ENCODE measurements around the gene TBC1D22A.

TBC1D22A gene

DNA sequence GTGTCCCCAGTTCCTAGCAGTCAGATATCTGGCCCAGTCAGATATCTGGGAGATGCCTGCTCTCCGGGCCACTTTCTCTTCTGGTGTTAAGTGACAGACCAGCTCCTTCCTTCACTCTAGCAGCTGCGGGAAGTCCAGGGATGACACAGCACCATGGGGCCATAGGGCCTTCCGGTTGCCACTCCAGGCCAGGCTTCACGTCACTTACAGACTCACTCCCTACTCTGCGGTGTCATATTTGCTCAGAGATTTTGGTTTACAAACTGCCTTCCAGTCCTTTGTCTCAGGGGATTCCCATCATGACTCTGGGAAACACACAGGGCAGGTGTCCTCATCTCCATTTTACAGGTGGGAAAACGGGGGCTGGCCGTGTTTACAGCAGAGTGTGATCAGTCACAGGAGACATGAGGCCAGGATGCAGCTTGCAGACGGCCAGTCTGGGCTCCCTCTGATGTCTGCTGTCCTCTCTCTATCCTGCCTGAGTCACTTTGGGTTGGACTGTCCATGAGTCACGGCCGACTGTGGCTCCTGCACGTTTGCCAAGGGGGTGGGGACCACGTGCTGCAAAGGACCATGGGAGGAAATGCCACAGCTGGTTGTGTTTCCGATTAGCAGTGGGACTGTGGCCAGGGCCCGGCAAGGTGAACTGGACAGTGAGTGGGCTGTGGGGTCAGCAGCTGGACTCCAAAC lies 8.2 kb upstream of the TBC1D22A start:
- DNase-seq, result peak; percentile 89 to 96

DNA sequence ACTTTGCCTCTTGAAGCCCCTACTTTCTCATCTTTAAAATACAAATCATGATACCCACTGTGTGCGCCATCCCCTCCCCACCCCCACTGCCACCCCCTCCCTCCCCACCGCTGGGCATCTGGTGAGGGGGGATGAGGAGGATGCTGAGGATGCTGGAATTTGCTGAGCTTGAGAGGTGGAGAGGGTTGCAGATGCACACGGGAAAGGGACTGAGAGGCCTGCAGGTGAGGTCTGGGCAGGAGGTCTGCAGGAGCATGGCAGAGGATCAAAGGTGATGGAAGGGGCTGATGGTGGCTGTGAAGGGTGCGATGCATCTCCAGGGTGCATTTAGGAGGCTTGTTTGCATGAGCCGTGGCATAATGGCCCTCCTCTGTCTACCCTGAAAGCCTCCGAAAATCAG lies 7.6 kb upstream of the TBC1D22A start:
- DNase-seq, result no peak

DNA sequence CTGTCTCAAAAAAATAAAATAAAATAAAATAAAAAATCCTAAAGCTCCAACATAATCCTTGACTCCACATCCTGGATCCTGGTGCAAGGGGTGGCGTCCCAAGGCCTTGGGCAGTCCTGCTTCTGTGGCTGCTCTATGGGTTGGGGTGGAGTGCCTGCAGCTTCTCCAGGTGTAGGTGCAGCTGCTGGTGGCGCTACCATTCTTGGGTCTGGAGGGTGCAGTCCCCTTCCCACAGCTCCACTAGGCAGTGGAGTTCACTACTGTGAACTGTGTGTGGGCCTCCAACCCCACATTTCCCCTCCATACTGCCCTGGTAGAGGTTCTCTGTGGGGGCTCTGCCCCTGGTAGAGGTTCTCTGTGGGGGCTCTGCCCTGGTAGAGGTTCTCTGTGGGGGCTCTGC lies 6.9 kb upstream of the TBC1D22A start:
- no peak for DNase-seq

DNA sequence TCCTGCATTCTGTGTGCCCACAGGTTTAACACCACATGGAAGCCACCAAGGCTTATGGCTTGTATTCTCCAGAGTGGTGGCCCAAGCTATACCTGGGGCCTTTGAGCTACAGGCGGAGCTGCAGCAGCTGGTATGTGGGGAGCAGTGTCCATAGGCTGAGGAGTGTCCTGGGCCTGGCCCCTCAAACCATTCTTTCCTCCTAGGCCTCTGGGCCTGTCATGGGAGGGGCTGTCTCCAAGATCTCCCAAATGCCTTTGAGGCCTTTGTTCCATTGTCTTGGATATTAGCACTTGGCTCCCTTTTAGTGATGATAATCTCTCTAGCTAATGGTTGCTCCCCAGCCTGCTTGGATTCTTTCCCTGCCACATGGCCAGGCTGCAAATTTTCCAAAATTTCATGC lies 6.4 kb upstream of the TBC1D22A start:
- DNase-seq, result no peak

DNA sequence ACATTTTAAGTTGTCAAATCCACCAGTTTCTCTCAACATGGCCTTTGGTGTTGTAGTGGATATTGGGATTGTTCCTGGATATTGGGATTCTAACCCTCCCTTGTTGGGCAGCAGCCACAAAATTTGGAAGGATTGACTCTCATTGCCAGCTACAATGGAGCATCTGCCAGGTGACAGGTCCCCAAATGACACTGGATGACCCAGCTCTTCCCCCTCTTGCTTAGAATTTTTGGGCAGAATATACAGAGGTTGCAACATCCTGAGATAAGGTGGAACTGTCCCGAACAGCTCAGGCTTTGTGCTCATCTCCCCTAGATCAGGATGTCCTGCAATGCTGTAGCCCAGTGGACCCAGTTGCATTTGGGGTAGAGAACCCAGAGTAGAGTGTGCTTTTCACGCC lies 5.3 kb upstream of the TBC1D22A start:
- DNase-seq, result no peak

DNA sequence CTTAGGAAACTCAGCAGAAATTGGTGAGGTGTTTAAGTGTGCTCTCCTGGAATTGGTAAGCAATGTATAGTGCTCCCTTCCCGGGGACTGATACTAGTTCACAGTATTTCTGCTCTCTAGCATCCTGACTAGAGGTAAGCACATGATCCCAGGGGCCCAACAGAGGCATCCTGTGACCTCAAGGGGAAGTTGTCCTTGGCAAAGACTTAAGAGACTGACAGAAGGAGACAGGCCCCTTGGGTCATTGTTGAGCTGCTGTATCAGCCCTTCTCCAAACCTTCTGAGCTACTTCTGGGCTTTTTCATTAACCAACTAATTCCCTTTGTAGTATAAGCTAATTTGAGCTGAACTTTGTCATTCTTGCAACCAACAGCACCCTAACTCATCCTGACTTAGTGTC lies 4.3 kb upstream of the TBC1D22A start:
- DNase-seq, result no peak

DNA sequence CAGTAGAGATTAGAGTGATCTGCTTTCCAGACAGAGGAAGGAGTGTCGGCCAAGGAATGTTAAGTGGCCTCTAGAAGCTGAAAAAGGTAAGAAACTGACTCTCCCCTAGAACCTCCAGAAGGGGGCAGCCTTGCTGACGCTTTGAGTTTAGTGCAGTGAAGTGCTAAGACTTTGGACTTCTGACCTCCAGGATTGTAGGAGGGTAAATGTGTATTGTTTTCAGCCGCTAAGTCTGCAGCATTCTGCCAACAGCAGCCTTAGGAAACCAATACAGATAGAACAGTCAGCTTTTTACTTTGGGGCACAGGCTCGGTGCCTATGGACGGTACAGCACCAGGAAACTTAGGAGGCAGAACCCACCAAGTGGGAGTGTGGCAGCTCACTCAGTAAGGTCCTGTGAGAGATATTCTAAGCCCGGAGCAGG lies 3.6 kb upstream of the TBC1D22A start:
- peak in 1 of 2 experiments; percentile 46 for DNase-seq

DNA sequence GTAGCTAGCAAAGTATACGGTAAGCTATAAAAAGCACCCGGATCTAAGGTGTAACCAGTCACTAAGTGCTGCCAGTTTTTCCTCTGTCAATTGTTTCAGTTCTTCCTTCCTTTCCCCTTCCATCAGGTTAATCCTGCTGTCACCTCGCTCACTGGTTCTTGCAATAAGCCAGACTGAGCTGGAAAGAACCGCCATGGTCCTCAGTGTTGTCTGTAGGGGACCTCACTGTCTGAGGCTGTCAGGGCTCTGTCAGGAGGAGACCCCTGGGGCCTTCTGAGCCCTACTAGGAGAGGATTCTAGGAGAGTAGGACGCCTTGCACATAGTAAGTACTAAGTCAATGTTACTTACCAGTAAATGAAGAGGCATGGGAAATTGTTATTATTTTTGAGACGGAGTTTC lies 1.4 kb upstream of the TBC1D22A start:
- no peak for DNase-seq

DNA sequence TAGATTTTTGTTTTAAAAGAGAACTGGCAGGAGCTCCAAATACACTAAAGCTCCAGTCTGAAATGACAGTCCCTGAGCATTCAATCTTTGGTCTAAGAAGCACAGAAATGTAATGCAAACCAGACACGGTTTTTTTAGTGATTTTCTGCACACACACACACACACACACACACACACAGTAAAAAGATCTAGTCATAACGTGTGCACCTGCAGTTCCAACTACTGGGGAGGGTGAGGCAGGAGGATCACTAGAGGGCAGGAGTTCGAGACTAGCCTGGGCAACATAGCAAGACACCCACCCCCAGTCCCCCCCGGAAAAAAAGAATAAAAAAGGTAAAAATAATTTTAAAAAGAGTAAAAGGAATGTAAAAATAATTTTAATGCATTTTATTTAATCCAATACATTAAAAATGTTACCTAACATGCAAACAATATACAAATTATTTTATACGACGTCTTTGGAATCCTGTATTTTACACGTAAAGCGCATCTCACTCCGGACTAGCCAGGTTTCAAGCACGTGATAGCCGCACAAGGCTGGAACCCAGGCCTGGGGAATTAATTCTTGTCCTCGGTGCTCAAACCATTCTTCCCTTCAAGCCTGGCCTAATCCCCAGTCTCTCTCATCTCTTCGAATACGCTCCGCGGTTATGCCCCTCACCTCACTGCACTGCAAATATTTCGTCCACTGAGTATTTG lies 762 bp upstream of the TBC1D22A start:
- DNase-seq, result no peak

DNA sequence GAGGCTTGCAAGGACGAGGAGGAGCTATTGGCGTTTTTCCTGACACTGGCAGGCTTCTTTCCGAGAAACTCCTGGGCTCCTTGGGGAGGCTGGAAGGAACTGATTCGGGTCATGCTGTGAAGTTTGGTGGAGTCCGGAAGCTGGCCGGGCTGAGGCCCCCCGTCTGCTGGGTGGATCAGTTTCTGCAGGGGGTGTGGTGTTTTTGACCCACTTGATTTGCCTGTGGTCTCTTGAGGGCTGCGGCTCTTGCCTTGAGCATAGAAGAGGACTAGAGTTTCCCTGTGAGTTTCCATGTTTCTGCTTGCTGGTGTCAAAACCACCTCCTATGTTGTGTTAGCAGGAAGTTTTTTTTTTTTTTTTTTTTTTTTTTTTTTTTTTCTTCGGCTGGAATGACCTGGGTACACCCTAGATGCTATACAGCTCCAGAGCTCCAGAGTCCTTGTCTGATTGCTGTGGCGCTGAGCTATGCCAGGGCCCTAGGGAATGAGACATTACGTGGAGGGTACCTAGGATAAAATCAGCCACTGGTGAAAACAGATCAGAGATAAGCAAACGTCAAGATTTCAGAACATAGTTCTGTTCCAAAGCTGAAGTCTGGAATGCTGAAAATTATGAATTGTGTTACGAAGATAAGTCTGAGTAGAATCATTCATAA lies 728 bp downstream of the TBC1D22A start:
- peak in 1 of 2 experiments; percentile 4 for DNase-seq

DNA sequence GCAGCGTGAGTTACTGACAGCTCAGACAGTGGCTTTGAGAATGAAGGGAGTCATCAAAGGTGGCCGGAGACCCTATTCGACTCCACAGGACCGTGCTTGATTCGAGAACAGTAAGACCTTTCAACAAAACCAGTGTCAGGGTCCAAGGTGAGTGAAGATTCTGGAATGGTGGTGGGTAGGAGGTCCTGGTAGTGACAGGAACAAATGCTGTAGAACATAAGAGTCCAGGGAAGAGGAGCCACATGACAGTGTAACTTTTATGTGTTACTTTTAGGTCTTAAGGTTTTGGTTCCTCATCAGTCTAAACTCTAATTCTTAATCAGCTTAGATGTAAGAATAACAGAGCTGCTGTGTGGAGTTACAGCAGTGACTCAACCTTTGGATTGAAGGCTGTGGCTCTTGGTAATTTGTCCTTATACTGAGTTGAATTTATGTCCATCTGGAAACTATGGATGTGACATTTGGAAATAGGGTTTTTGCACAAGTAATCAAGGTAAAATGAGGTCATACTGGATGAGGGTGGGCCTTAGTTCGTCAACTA lies 1.8 kb downstream of the TBC1D22A start:
- DNase-seq, result no peak

DNA sequence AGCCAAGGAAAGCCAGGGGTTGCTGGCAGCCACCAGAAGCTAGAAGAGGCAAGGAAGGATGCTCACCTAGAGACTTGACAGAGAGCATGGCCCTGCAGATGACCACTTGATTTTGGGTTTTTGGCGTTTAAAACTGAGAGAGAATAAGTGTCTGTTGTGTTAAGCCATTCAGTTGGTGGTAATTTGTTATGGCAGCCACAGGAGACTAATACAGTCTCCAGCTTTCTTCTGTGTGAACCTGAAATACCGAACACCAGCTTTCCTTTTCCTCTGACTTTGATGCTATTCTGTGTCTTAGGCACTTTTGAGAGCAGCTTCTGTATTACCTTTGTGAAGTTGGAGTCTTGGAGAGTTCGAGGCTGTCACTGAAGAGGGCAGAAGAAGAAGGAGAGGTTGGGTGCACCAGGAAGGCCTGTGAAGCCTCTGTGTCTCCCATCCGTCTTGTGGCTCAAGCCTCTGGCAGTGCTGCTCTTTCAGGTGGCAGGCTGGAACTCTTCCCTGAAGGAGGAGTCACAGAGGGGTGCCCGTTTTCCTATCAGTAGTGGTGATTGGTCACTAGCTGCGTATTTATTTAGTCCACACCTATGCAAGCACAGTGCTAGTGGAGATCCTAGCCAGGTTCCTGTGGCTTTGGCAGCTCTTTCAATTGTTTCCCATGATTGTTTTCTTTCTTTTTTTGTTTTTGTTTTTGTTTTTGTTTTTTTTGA lies 2.5 kb downstream of the TBC1D22A start:
- no peak for DNase-seq

DNA sequence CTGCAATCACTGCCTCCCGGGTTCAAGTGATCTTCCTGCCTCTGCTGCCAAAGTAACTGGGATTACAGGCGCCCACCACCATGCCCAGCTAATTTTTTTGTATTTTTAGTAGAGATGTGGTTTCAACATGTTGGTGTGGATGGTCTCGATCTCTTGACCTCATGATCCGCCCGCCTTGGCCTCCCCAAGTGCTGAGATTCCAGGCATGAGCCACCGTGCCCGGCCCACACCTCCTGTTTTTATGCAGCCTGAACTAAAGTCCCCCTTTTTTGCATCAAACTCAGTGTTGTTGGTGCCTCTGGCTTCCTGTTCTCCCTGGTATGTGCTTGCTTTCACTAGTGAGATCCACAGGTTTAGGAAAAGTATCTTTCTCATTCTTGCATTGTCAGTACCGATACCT lies 4.2 kb downstream of the TBC1D22A start:
- DNase-seq, result no peak

DNA sequence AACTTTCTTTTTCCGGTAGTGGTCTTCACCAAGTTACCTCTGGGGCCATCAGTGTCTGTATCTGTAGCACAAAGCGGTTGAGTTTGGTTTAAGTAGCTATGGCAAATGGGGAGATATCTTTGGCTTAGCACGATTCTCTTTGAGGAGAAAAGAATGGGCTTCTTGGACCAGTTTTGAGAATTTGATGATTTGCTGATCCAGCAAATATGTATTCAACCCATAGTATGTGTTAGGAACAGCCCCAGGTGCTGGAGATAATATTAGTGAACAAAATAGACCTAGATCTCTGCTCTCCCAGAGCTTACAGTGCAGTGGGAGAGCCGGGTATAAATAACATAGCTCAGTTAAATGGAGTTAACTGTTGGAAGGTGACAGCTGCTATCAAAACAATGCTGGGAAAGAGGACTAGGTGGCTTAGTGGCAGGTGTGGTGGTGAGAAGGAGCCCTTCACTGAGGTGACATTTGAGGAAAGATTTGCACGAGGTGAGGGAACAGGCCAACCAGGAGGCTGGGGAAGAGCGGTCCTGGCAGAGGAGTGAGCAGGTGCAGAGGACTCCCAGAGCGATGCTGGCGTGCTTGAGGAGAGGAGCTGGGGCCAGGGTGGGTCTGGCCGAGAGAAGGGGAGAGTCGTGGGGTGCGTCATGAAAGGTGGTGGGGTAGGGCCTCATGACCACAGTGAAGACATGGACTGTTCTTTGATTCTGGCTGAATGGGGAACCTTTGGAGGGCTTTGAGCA lies 5.0 kb downstream of the TBC1D22A start:
- no peak for DNase-seq

DNA sequence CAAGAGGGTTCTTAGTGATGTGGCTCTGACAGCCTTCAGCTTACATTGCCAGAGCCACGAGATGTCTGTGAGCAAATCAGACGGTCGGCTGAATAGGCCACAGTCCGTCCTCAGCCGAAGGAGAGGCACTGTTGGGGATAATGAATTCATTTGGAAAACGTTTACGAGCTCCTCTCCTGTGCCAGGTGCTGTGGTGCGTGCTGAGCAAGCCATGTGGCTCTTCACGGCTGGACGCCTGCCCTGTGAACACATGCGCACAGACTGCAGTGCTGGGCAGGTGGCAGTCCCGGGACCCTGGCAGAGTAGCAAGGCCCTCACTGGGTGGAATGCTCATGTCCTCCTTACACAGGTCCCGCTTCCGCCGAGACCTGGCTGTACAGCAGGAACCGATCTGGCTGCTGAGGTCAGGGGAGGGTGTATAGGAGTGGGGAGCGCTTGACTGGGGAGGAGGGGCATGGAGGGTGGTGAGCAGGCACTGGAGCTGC lies 6.8 kb downstream of the TBC1D22A start:
- no peak for DNase-seq

DNA sequence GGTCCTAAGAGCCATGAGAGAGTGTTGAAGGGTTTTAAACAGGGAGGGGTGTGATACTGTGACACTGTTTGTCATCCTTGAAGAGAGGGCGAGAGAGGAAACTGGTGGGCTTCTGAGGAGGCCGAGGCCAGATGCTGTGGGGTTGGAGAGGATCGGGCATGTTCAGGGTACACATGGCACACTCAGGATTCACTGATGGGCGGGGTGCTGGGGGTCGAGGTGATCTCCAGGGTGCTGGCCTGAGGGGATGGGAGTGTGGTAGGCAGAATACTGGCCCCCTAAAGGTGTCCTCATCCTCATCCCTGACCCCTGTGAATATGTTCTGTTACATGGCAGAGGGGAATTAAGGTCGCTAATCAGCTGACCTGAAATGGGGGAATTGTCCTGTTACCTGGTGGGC lies 7.3 kb downstream of the TBC1D22A start:
- DNase-seq, result no peak

DNA sequence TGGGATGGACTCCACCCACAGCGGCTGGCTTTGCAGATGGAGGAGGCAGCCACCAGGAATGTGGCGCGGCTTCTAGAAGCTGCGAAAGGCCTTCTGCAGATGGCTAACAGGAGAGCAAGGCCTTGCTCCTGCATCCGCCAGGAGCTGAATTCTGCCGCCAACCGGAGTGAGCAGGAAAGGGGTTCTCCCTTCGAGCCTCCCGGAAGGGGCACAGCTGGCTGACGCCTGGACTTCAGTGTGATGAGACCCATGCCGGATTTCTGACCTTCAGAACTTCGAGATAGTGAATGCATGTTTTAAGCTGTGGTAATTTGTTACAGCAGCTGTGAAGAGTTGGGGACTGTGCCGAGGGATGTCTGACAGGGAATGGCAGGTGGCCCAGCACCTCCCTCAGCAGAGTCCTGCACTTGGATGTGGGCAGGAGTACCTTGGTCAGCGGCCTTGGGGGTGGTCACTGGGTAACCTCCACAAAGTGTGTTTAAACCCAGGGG lies 7.7 kb downstream of the TBC1D22A start:
- DNase-seq, result no peak

DNA sequence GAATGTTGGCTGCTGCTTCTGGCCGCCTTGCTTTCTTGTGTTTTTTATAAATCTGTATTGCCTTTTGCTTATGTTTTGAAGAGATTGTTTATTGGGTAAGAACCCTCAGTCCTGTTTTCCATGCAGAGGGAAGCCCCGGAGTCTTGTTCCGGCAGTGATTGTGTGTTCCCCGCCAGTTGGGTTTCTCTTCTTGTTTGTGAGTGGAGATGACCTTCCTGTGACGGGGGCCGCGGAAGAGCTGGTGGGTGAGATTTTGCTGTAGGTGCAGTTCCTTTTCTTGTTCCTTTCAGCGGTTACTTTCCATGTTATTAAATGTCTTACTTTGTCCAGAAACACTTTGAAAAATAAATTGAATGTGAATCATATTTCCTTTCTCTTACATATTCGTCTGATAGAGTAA lies 8.3 kb downstream of the TBC1D22A start:
- no peak for DNase-seq

DNA sequence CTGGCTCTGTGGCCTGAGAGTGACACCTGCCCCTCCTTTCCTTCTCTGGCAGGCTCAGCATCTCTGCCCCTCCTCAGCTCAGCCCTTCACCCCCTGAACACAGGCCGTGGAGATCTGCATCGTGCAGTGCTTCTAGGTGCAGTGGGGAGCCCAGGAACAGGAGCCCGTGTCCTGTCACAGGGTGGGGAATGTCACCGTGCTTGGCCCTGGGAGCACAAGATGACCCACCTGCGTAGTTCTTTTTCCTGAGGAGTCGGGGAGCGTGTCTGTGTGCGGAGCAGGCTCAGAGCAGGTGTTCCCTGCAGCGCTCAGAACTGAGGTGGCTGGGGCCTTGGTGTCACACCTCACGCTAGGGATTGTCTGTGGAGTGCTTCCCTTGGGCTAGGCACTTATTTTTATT lies 10.6 kb downstream of the TBC1D22A start:
- DNase-seq, result no peak

DNA sequence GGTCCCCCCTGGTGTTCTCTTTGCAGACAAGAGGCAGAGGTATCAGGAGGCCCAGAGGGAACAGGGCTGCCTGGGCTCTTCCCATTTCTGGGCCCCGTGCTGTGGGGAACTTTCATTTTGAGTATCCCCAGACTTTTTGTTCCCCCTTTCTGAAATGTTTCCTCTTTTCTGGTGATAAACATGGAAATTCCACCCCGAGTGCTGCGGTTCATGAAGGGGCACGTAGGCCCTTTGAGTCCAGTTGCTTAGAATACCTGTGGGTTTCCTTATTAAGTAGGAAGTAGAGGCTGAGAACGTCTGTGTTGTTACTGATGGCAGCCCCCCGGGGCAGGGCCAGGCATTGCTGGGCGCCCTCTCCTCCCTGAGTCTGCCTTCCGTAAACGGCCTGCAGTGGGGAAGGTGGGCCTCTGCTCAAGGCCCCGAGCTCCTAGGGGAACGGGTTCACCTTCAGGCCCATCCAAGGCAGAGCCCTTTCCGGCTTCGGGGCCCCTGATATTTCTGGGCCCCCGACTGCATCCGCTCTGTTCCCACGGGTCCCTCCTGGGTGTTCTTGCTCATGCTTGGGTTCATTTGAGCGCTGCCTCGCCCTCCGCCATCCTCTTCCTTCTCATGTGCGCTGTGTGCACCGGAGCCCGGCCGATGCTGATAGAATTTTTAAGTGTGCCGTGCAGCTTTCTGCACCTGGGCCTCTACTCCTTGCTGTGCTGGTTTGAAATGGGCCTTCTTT lies 12.0 kb downstream of the TBC1D22A start:
- no peak for DNase-seq
